ENCODE results near the gene DUS2. TPM values are rescaled to one million over a fixed set of nuclear protein-coding genes. Genes with fewer than 3 reads are reported as not detected.

The DUS2 gene
- polyA plus RNA-seq, 1 experiment, result 14.1 TPM

GRCh38 chr16:67999985-68000384 is 23.1 kb upstream of the DUS2 start:
- Histone ChIP-seq H3K27ac (ENCODE audit: low read depth, low read length) (no peak overlapping the region), H3K4me3 (ENCODE audit: low read depth, low read length) (no peak overlapping the region), H3K9me3 (ENCODE audit: control insufficient read depth, insufficient read depth, low read length) (no peaks in the 10 kb centered on the region; the same call in 1 of the 2 replicates), H3K27me3 (ENCODE audit: control insufficient read depth, insufficient read depth, low read length) (no peaks in the 10 kb centered on the region)
- no peak for DNase-seq (ENCODE audit: low read depth, low spot score)
- ChIA-PET POLR2A (interaction anchor here (0.7 kb wide), 2 partner anchors 9 to 23 kb away, joined by 3 to 4 read pairs; partner anchors contain the start of genes DDX28 and DUS2), CTCF (interaction anchor here (0.5 to 1.0 kb wide), 2 partner anchors 41 to 107 kb away, joined by 4 read pairs; partner anchors contain the start of gene PSKH1)
- no peak for TF ChIP-seq CTCF (IDR thresholded peaks at IDR 0.05; ENCODE audit: low read depth, low read length)

- Histone ChIP-seq H3K27me3 (ENCODE audit: control insufficient read depth, insufficient read depth, low read length) (no peaks in the 10 kb centered on the region), H3K4me3 (ENCODE audit: low read depth, low read length) (no peak overlapping the region), H3K27ac (ENCODE audit: low read depth, low read length) (no peak overlapping the region), H3K9me3 (ENCODE audit: control insufficient read depth, insufficient read depth, low read length) (no peaks in the 10 kb centered on the region; the same call in 1 of the 2 replicates)
- ChIA-PET POLR2A (interaction anchor here (0.7 kb wide), 1 partner anchor 9 kb away, joined by 3 read pairs; no protein-coding TSS in a partner anchor), CTCF (interaction anchor here (1.0 kb wide), 1 partner anchor 40 kb away, joined by 4 read pairs; no protein-coding TSS in a partner anchor)
- no peak for TF ChIP-seq CTCF (IDR thresholded peaks at IDR 0.05; ENCODE audit: low read depth, low read length)
- no peak for DNase-seq (ENCODE audit: low read depth, low spot score)
Observed at GRCh38 chr16:68000450-68000849, 22.6 kb upstream of the DUS2 start.

GRCh38 chr16:68003031-68003430 is 20.1 kb upstream of the DUS2 start:
- Histone ChIP-seq H3K4me3 (ENCODE audit: low read depth, low read length) (no peak overlapping the region), H3K27me3 (ENCODE audit: control insufficient read depth, insufficient read depth, low read length) (peaks cover 4% of the 10 kb centered on the region), H3K27ac (ENCODE audit: low read depth, low read length) (no peak overlapping the region), H3K9me3 (ENCODE audit: control insufficient read depth, insufficient read depth, low read length) (no peaks in the 10 kb centered on the region)
- DNase-seq (ENCODE audit: low read depth, low spot score), result no peak
- CTCF ChIA-PET, result interaction anchor here (0.6 to 1.6 kb wide), 2 partner anchors 9 to 488 kb away, joined by 3 to 12 read pairs; no protein-coding TSS in a partner anchor
- POLR2A ChIA-PET, result no interaction called here
- no peak for TF ChIP-seq CTCF (IDR thresholded peaks at IDR 0.05; ENCODE audit: low read depth, low read length)

- H3K27ac ChIP-seq (ENCODE audit: low read depth, low read length), result no peak overlapping the region
- H3K9me3 ChIP-seq (ENCODE audit: control insufficient read depth, insufficient read depth, low read length), result no peaks in the 10 kb centered on the region
- no peak for DNase-seq (ENCODE audit: low read depth, low spot score)
- CTCF ChIA-PET, result interaction anchor here (1.1 kb wide), 1 partner anchor 36 kb away, joined by 7 read pairs; no protein-coding TSS in a partner anchor
- H3K4me3 ChIP-seq (ENCODE audit: low read depth, low read length), result no peak overlapping the region
- POLR2A ChIA-PET, result interaction anchor here (0.6 kb wide), 1 partner anchor 66 kb away, joined by 6 read pairs; no protein-coding TSS in a partner anchor
- peaks cover 4% of the 10 kb centered on the region for H3K27me3 ChIP-seq (ENCODE audit: control insufficient read depth, insufficient read depth, low read length)
- TF ChIP-seq CTCF (IDR thresholded peaks at IDR 0.05; ENCODE audit: low read depth, low read length), result no peak
Observed at GRCh38 chr16:68005211-68005610, 17.9 kb upstream of the DUS2 start.

GRCh38 chr16:68005786-68006286 is 17.2 kb upstream of the DUS2 start:
- CTCF ChIA-PET, result interaction anchor here (1.1 kb wide), 1 partner anchor 35 kb away, joined by 7 read pairs; no protein-coding TSS in a partner anchor
- POLR2A ChIA-PET, result no interaction called here
- Histone ChIP-seq H3K27me3 (ENCODE audit: control insufficient read depth, insufficient read depth, low read length) (peaks cover 4% of the 10 kb centered on the region), H3K4me3 (ENCODE audit: low read depth, low read length) (no peak overlapping the region), H3K9me3 (ENCODE audit: control insufficient read depth, insufficient read depth, low read length) (no peaks in the 10 kb centered on the region), H3K27ac (ENCODE audit: low read depth, low read length) (no peak overlapping the region)
- no peak for TF ChIP-seq CTCF (IDR thresholded peaks at IDR 0.05; ENCODE audit: low read depth, low read length)
- no peak for DNase-seq (ENCODE audit: low read depth, low spot score)

Measured in AG04450 (cell line).